8988T (cell line): ENCODE data around the gene C11orf65.
"Not testable (repeated sequence)": the region's sequence is repeated elsewhere in the genome, so short reads cannot be mapped to it uniquely, and the experiment has no call there.

Source experiments
- DNase-seq: peaks from one replicate; pipeline ENCODE4 v3.0.0; 2011

The C11orf65 gene

DNA sequence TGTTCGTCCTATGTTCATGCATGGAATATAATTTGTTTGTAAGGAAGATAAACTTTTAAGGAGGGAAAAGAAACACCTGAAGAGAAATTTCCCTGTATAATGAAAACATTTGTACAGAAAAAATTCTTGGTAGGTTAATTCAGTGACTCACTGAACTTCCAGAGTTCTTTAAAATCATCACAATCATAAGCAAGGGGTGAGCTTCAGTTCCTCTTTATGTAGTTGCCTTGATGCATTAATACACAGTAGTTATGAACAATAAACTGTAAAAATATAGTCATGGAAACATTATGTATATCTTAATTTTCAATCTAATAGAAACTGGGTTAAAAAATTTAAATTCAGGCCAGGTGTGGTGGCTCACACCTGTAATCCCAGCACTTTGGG lies 1.1 kb upstream of the C11orf65 start:
- DNase-seq = no peak

DNA sequence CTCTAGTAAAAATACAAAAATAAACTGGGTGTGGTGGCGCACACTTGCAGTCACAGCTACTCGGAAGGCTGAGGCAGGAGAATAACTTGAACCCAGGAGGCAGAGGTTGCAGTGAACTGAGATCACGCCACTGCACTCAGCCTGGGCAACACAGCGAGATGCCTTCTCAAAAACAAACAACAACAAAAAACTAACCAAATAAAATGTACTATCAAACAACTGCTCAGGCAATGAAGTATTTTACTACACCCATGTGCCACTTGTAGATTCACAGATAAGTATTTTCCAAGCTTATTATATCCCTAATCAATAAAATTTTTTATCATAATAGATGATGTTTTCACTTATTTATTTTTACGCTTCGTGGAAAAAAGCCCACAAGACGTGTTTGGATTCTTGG lies 924 bp downstream of the C11orf65 start:
- DNase-seq = no peak

DNA sequence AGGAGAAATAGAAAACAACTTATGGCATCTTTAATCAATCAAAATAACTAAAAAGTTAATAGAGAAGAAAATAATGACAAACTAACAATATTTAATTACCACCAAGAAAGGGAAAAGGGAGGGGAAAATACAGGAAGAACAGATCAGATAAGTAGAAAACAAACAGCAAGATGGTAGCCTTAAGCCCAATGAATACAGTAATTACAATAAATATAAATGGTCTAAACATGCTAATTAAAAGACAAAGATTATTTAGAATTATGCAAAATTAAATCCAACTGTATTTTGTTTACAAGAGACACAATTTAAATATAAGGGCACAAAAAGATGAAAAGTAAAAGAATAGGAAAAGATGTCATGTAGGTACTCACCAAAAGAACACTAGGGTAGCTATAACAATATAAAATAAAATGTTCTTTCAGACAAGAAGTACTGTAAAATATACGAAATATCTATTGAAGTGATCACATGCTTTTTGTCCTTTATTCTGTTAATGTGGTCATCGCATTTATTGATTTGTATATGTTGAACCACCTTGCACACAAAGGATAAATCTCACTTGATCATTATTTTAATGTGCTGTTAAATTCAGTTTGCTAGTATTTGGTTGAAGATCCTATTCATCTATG lies 14.0 kb downstream of the C11orf65 start:
- DNase-seq = no peak

DNA sequence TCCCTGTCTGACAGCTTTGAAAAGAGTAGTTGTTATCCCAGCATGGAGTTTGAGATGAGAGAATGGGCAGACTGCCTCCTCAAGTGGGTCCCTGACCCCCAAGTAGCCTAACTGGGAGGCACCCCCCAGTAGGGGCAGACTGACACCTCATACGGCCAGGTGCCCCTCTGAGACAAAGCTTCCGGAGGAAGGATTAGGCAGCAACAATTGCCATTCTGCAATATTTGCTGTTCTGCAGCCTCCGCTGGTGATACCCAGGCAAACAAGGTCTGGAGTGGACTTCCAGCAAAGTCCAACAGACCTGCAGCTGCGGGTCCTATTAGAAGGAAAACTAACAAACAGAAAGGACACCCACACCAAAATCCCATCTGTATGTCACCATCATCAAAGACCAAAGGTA lies 25.9 kb downstream of the C11orf65 start:
- not testable (repeated sequence) for DNase-seq

DNA sequence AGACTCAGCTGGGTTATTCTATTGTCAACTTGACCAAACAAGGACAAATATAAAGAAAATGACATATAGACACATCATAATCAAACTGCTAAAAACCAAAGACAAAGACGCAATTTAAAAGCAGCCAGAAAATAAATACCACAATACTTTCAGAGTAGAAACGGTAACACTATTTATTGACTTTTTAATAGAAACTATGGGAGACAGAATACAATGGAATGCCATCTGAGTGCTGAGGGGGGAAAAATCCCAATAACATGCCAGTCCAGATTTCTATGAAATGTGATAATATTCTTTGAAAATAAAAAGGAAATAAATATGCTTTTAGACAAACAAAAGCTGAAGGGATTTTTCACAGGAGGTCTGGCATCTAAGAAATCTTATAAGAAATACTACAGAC lies 30.7 kb downstream of the C11orf65 start:
- DNase-seq = no peak

DNA sequence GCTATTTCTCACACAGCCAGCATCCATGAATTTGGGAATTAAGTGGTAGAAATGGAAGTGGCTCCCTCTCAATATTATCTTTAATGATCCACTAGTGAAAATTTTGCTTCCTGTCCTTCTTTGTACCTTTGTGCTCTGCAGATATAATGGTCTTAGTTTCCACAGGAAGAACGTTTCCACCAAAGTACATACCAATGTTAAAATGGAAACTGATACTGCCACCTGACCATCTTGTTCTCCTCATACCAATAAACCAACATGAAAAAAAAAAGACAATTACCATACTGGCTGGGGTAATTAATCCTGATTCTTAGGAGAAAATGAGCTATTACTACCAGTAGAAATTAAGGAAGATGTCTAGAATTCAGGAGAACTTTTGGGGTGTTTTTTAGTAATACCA lies 32.3 kb downstream of the C11orf65 start:
- no peak for DNase-seq

DNA sequence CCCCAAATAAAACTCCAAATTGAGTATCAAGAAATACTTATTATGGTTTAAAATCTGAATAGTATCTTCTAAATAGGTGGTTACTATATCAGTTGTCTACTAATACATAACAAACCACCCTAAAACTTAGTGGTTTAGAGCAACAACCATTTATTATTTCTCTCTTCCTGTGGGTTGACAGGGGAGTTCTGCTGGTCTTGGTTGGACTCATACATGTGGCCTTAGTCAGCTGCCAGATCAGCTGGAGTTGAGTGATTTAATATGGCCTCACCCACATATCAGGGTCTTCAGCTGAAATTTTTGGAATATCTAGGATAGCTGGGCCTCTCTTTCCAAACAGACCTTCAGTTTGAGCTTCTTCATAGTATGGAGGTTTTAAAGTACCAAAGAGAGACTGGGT lies 34.5 kb downstream of the C11orf65 start:
- peak; percentile 15 for DNase-seq

DNA sequence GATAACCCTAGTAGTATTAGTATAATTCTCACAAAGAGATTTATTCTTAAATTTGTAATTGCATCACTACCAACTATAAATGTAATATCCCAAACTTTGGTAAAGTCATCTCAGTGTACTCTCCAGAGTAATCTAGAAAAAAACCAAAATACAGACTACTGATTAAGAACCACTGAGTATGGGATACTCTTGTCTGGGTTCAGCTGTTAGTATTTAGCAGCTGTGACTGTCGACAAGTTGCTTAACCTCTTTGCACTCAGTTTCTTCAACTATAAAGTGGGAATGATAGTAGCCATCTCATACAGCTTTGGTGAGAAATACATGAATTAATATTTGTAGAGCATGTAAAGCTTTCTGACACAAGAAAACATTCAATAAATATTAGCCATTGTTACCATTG lies 35.3 kb downstream of the C11orf65 start:
- no peak for DNase-seq

DNA sequence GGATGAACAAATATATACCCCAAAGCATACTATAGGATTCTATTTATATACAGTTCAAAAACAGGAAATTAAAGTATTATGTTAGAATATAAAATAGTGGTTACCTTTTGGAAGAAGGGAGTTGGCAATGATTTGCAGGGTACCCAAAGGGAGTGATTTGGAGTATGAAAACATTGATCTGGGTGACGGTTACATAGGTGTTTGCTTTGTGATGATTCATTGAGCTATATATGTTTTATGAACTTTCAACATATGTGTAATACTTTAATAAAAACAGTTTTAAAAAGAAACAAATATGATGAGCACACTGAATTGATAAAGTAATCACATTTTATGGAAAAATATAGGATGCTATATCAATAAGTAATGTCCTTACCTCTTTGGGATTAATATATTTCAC lies 36.0 kb downstream of the C11orf65 start:
- no peak for DNase-seq

DNA sequence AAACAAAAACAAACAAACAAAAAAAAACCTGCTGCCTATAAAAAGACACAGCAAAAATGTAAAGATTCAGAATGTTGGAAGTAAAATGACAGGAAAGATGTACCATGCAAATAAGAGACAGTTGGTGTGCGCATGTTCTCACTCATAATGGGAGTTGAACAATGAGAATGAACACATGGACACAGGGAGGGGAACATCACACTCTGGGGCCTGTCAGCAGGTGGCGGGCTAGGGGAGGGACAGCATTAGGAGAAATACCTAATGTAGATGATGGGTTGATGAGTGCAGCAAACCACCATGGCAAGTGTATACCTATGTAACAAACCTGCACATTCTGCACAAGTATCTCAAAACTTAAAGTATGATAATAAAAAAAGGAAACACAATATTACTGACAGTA lies 49.8 kb downstream of the C11orf65 start:
- DNase-seq = not testable (repeated sequence)

DNA sequence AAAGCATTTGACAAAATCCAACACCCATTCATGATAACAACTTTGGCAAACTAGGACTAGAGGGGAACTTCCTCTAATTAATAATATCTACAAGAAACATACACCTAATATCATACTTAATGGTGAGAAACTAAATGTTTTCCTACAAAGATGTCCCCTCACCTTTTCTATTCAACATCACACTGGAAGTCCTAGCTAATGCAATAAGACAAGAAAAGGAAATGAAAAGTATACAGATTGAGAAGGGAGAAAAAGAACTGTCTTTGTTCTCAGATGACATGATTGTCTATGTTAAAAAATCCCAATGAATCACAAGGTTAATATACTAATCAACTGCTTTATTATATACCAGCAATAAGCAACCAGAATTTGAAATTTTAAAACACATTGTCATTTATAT lies 52.4 kb downstream of the C11orf65 start:
- DNase-seq = no peak

DNA sequence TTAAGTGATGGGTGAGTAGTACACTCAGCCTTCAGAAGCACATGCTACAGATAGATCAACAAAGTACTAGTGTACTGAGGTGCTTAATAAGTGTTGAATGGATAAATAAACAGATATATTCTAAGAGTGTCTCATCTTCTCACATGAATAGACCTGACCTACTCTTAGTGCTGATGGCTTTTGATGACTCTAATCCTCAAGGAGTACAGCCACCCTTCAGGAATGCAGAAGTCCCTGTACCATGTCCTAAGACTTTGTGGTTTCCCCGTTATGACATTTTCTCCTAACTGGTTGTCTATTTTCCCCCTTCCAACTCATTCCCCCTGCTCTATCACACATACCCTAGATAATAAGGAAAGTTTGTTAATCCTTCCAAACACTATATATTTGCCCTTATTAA lies 61.6 kb downstream of the C11orf65 start:
- no peak for DNase-seq

DNA sequence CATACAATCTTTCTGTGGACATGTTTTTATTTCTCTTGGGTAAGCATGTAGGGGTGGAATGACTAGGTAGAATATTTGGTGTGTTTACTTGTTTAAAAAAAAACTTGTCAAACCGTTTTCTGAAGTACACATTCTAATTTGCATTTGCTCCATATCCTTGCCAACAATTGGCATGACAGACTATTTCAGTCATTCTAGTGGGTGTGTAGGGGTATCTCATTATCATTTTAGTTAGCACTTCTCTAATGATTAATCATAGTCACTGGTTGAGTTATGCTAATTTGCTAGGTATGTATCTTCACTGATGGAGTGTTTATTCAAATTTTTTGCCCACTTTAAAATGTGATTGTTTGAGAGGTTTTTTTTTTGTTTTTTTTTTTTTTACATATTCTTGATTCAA lies 64.3 kb downstream of the C11orf65 start:
- DNase-seq = no peak

DNA sequence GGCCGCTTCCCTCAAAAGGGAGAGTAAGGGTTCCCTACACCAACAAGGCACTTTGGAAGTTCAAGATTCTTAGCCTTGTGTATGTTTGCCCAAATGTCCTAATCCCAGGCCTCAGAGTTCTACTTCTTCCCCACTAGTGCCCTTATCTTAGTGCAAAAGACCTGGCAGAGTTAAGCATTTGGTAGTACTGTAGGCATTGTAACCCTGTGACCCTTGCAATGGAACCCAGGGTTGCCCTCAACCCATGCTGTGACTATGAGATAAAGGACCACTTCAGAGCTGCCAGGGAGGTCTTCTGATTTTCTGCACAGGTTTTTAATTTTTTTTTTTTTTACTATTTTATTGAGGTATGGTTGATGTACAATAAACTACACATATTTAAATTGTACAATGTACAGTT lies 65.1 kb downstream of the C11orf65 start:
- no peak for DNase-seq

DNA sequence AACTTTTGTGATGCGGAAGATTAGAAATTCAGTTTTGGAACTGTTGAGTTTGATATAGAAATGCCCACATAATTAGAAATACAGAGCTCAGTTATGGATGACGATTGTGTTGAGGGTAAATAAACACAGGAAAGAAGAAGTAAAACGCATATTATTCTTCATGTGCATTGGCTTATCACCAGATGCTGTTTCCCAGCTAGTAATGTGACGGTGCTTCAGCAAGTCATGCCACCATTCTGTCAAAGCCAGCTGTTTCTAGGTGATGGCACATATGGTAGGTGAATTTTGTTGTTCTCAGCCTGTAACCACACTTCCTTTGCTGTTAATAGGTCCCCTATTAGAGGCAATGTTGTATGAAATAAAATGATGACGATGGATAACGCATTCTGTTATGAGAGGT lies 68.9 kb downstream of the C11orf65 start:
- DNase-seq = no peak

DNA sequence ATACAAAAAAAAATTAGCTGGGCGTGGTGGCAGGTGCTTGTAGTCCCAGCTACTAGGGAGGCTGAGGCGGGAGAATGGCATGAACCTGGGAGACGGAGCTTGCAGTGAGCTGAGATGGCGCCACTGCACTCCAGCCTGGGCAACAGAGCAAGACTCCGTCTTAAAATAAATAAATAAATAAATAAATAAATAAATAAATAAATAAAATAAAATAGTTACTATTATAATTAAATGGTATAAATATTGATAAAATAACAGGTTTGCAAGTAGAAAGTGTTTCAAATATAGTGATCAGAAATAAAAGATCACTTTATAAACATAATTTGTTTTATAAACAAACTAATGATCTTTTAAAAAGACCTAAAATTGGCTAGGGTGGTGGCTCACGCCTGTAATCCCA lies 70.7 kb downstream of the C11orf65 start:
- not testable (repeated sequence) for DNase-seq

DNA sequence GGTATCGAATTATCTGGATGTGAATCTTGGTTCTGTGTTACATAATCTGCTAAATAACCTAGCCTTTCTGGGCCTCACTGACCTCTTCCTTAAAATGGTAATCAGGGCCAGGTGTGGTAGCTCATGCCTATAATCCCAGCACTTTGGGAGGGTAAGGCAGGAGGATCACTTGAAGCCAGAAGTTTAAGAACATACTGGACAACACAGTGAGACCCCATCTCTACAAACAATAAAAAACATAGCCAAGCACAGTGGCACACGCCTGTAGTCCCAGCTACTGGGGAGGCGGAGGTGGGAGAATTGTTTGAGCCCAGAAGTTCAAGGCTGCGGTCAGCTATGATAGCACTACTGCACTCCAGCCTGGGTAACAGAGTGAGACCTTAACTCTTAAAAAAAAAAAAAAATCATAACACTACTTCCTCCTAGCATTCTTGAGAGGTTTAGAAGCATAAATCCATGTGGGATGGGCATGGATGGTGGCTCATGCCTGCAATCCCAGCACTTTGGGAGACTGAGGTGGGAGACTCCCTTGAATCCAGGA lies 72.5 kb downstream of the C11orf65 start:
- no peak for DNase-seq

DNA sequence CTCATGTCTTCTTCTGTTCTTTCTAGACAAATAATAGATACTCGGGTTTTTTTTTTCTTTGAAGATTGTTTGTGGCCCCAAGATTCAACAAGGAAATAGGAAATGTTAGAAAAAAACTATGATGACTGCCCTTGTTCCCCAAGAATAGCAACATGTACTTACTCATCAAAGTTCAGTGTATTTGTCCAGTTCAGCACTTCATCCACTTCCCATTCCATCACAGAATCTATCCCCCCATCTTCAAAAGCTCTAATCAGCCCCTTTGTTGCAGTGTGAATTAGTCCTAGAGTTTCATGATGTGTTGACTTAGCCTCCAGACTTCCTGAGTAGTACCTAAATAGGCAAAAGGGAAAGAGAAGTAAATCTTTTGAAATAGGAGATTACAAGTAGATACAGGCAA lies 74.3 kb downstream of the C11orf65 start:
- DNase-seq = no peak

DNA sequence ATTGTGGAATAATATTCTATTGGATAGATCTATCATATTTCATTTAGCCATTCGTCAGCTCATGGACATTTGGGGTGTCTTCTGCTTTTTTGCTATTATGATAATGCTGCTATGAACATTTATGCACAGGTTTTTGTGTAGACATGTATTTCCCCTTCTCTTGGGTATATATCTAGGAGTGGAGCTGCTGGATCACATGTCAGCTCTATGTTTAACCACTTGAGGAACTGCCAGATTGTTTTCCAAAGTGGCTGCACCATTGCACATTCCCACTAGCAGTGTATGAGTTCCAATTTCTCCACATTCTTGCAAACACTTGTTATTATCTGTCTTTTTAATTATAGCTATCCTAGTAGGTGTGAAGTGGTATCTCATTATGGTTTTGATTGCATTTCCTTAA lies 75.0 kb downstream of the C11orf65 start:
- DNase-seq = no peak

DNA sequence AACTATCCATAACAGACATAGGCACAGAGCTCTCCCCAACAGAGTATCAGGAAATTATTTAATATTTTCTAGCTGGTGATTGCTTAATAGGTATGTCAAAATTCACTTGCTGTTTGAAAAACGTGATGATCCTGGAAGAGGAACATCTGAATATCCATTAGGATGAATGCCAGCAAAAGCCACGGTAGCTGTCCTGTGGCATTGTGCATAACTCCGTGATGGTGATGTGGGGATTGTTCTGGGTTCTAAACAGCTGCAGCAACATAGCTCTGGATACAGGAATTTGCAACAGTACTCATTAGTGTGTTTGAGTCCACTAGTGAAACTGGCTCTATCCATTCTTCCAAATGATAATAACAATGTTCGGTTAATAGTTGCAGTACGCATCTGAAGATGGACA lies 78.8 kb downstream of the C11orf65 start:
- DNase-seq = no peak

DNA sequence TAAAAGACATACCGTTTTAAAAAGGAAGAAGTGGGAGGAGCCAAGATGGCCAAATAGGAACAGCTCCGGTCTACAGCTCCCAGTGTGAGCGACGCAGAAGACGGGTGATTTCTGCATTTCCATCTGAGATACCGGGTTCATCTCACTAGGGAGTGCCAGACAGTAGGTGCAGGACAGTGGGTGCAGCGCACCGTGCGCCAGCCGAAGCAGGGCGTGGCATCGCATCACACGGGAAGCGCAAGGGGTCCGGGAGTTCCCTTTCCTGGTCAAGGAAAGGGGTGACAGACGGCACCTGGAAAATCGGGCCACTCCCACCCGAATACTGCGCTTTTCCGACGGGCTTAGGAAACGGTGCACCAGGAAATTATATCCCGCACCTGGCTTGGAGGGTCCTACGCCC lies 93.8 kb downstream of the C11orf65 start:
- not testable (repeated sequence) for DNase-seq

DNA sequence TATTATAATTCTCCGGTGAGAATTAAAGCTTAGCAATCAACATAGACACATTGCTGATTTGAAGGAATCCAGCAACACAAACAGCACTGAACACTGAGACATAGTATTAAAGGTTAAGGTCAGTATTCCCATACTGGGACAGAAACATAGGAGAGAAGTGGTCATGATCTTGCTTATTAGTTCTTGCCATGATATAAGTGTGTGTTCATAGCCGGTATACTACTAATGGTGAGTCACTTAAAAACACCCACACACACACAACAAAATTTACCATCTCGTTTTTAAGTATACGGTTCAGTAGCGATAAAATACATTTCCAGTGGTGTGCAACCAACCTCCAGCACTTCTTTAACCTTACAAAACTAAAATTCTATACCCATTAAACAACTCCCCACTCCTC lies 96.3 kb downstream of the C11orf65 start:
- DNase-seq = no peak

DNA sequence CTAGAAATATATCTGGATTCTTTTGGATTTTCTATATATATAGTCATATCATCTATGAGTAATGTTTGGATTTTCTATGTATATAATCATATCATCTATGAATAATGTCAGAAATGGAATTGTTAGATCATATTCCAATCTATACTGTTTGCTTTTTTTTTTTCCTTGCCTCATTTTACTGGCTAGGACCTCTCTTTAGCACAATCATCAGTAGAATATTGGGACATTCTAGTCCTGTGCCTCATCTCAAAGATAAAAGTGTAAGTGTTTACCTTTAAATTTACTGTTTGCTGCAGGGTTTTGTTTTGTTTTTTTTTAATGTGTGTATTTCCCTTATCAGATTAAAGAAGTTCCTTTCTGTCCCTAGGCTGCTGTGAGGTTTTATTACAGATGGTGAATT lies 97.0 kb downstream of the C11orf65 start:
- DNase-seq = no peak

DNA sequence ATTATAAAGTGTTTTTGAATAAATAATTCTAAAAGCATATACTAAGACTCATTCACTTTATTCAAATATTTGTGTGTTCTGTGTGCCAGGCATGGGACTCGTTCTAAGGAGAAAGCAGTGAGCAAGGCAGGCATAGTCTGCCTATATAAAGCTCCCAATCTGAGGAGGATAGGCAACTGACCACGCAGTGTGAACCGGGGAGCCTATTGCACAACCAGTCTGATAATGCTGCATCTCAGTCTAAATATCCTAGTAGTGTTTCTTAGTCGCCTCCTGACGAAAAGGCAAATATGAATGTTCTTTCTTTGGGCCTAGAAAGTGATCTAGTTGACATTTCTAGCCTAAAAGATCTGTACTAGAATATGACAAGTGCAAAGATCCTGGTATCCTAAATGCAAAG lies 98.3 kb downstream of the C11orf65 start:
- no peak for DNase-seq

DNA sequence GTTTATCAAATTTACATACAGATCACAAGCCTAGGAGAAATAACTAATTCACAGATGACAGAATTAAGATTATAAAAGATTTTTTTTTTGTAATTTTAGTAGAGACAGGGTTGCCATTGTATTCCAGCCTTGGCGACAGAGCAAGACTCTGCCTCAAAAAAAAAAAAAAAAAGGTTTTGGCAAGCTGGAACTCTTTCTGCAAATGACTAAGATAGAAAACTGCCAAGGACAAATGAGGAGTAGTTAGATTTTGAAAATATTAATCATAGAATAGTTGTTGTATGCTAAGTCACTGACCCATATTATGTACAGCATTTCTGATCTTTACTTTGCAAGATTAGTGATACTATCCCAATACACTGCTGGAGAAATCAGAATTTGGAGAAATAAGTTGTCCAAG lies 99.2 kb downstream of the C11orf65 start:
- no peak for DNase-seq

DNA sequence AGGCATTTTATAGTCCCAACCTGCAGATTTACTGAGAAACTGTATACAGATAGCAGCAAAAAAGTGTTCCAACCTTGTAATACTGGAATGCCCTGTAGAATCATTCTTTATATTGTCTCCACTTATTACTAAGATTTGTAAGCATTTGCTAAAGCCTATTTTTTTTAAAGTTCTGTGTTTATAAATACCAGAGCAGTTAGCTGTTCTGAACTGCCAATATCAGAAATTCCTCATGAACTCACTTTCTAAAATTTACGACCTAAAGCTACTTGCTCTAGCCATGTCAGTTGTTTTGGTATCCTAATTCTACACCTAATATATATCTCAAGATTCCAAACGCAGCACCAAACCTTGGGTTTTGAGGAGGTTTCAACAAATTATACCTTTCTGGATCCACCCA lies 103.2 kb downstream of the C11orf65 start:
- no peak for DNase-seq
